ENCODE results near the gene PATJ.

- TF ChIP-seq CTCF (IDR thresholded peaks at IDR 0.05): no peak
- no peak for TF ChIP-seq POLR2AphosphoS5 (IDR thresholded peaks at IDR 0.05)
- no peak for TF ChIP-seq EP300 (IDR thresholded peaks at IDR 0.05; ENCODE audit: low read depth)
Observed at GRCh38 chr1:62071695-62072094, 329.4 kb downstream of the PATJ start.
